Measurements from ENCODE around the gene HSF5. TPM values are rescaled to one million over a fixed set of nuclear protein-coding genes. Genes with fewer than 3 reads are reported as not detected.

The HSF5 gene
- total and polyA plus RNA-seq, 2 of the 13 experiments (the other 11 are each of a cell fraction or from before 2014, with no cell fraction given) = not detected

- TF ChIP-seq ZBTB40 (IDR thresholded peaks at IDR 0.05) (no peak), ZBTB40 (CRISPR knock-in tag; IDR thresholded peaks at IDR 0.05) (no peak), ESRRA (CRISPR knock-in tag; IDR thresholded peaks at IDR 0.05; ENCODE audit: low read depth) (no peak), ZBTB33 (CRISPR knock-in tag; IDR thresholded peaks at IDR 0.05) (no peak), SIX1 (CRISPR knock-in tag; IDR thresholded peaks at IDR 0.05; ENCODE audit: borderline replicate concordance) (peak; percentile 93; the same call in 1 of the 2 replicates), PAXIP1 (CRISPR knock-in tag; conservative IDR thresholded peaks at IDR 0.05) (no peak), MBNL3 (CRISPR knock-in tag; conservative IDR thresholded peaks at IDR 0.05) (no peak), ZNF709 (CRISPR knock-in tag; IDR thresholded peaks at IDR 0.05) (no peak), NR2F6 (IDR thresholded peaks at IDR 0.05) (no peak), NR2F6 (CRISPR knock-in tag; IDR thresholded peaks at IDR 0.05) (no peak), HES4 (CRISPR knock-in tag; IDR thresholded peaks at IDR 0.05; ENCODE audit: borderline replicate concordance) (no peak), ZNF510 (CRISPR knock-in tag; IDR thresholded peaks at IDR 0.05; ENCODE audit: low read depth) (no peak), ZNF772 (CRISPR knock-in tag; IDR thresholded peaks at IDR 0.05) (0 out of 2 replicates have a peak, but pooled peaks have one; percentile 23), ZNF17 (CRISPR knock-in tag; IDR thresholded peaks at IDR 0.05) (no peak), ATF7-NPFF (CRISPR knock-in tag; IDR thresholded peaks at IDR 0.05; ENCODE audit: low read depth) (no peak)
These were observed 99.7 kb downstream of the HSF5 start (continued) for GRCh38 chr17:58388302-58389190.

Data from HepG2 (cell line).